ENCODE data around the gene HMCN1. TPM values are rescaled to one million over a fixed set of nuclear protein-coding genes. Genes with fewer than 3 reads are reported as not detected.
"Not testable (repeated sequence)": the region's sequence is repeated elsewhere in the genome, so short reads cannot be mapped to it uniquely, and the experiment has no call there.

HMCN1 gene
- total RNA-seq, 2 donors from 2014 or later, result 1.3 to 3.7 TPM

DNA sequence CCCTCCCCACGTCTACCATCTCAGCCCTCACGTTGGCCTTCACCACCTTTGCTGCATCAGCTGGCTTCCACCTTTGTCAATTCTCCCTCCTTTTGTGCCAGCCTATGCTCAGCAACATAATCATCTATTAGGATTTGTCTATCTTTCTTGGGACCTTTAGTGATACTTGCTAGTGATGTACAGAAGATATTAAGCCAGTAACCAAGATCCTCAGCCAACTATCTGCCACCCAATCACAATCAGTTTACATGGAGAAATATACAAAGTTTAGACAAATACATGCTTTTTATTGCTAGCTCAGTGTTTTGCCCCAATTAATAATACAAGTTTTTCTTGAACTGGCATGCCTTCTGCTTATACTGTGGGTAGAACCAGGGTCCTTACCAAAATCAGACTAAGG, 468.6 kb downstream of the HMCN1 start:
- H3K9ac ChIP-seq (ENCODE audit: low read depth in 2 of 2, low read length in 2 of 2), result no peak overlapping the region
- no peak overlapping the region for H3K4me3 ChIP-seq
- intact Hi-C loops (cut with DNase I), result no loop called here
- H3K9me3 ChIP-seq, result no peaks in the 10 kb centered on the region
- no peaks in the 10 kb centered on the region for H3K27me3 ChIP-seq
- H3K36me3 ChIP-seq, result no peaks in the 10 kb centered on the region
- H3K4me1 ChIP-seq, result no peaks in the 10 kb centered on the region
- H3K27ac ChIP-seq, result no peak overlapping the region
- TF ChIP-seq, protein P1, sequence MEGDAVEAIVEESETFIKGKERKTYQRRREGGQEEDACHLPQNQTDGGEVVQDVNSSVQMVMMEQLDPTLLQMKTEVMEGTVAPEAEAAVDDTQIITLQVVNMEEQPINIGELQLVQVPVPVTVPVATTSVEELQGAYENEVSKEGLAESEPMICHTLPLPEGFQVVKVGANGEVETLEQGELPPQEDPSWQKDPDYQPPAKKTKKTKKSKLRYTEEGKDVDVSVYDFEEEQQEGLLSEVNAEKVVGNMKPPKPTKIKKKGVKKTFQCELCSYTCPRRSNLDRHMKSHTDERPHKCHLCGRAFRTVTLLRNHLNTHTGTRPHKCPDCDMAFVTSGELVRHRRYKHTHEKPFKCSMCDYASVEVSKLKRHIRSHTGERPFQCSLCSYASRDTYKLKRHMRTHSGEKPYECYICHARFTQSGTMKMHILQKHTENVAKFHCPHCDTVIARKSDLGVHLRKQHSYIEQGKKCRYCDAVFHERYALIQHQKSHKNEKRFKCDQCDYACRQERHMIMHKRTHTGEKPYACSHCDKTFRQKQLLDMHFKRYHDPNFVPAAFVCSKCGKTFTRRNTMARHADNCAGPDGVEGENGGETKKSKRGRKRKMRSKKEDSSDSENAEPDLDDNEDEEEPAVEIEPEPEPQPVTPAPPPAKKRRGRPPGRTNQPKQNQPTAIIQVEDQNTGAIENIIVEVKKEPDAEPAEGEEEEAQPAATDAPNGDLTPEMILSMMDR (IDR thresholded peaks at IDR 0.05), result no peak
- no peak for DNase-seq

DNA sequence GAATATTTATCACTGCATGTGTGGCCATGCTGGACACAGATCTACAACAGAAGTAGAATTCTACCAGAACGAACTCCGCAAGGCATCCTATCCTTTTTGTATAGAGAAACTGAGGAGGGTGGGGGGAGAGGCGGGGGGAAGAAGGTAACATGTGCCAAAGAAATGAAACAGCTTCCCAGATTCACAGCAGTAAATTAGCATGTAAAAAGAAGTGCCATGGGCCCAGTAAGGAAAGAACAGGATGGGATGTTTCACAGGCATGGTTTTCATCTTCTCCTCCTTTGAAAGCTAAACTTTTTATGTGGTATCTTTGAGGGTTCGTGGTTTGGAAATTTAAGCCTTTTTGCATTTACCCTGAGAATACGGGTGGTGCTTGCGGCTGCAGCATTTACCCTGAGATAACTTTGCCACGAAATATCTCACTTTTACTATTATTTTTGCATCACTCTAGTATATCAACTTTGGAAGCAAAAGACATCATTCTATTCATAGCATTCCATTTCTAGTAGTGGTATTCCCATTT, 471.9 kb downstream of the HMCN1 start:
- no peaks in the 10 kb centered on the region for H3K4me1 ChIP-seq
- intact Hi-C loops (cut with DNase I), result no loop called here
- H3K27ac ChIP-seq, result no peak overlapping the region
- H3K27me3 ChIP-seq, result no peaks in the 10 kb centered on the region
- H3K9me3 ChIP-seq, result no peaks in the 10 kb centered on the region
- DNase-seq, result no peak
- no peak overlapping the region for H3K9ac ChIP-seq (ENCODE audit: low read depth in 2 of 2, low read length in 2 of 2)
- TF ChIP-seq, protein P1 (IDR thresholded peaks at IDR 0.05), result no peak
- no peak overlapping the region for H3K4me3 ChIP-seq
- H3K36me3 ChIP-seq, result no peaks in the 10 kb centered on the region

DNA sequence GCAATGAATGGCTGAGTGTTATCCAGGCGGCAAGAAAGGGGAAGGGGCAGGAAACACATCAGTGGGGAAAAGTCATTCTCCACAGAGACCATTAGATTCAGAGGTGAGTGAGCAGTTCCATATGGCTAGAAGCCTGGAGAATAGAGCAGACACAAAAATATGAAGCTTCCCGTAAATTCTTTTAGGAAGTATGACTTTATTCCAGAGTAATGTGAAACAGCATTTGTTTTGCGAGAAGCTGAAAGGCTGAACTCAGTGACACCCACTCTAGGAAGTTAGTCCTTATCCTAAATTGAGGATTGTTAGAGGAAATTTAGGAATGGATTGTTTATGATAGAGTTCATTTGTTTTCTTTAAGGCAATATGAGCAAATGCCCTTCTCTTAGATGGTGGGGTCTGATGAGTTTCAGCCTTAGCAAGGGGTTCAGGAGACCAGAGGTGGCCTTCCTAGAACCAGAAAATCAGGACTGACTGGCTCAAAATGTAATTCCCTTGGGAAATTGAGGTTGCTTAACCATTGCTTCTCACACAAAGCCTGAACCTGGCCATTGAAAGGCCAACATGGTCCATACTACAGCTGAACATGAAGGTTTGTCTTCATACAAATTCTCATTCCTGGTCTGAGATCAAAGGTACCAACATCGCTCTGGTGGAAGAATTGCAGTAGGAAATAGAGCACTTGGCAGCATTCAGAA, 473.3 kb downstream of the HMCN1 start:
- no peak overlapping the region for H3K9ac ChIP-seq (ENCODE audit: low read depth in 2 of 2, low read length in 2 of 2)
- intact Hi-C loops (cut with DNase I), result no loop called here
- H3K36me3 ChIP-seq, result no peaks in the 10 kb centered on the region
- no peaks in the 10 kb centered on the region for H3K27me3 ChIP-seq
- DNase-seq, result no peak
- no peaks in the 10 kb centered on the region for H3K9me3 ChIP-seq
- TF ChIP-seq, protein P1 (IDR thresholded peaks at IDR 0.05), result no peak
- H3K27ac ChIP-seq, result no peak overlapping the region
- no peak overlapping the region for H3K4me3 ChIP-seq
- no peaks in the 10 kb centered on the region for H3K4me1 ChIP-seq

DNA sequence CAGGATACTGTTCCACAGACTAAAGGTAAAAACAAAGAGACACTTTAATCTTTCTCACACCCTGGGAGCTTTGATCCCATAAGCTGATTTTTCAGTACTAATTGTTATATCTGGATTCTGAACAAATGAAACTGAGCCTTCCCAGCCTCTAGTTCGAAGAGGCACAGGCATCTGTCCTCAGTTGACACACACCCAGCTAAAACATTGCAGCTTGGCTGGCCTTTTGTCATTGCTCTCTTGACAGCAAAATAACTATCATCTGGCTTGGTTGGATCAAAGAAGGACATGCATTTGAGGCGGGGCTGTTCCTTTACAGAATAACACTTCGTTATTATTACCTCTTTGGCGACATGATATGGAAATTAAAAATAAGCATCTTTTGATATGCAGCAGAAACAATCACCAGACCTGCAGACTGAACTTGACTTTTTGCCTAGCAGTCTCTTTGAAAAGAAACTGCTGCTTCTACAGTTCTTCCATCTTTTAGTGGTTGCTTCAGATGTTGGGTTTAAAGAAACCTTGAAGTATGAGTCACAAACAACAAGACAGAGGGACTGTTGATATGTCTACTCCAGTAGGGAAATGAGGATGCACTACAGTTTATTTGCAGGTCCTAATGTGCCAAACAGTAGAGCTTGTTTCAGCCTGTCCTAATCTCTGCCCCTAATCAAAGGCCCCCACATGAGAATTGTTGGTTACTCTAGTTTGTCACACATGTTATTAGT, 474.4 kb downstream of the HMCN1 start:
- no peaks in the 10 kb centered on the region for H3K9me3 ChIP-seq
- H3K4me1 ChIP-seq, result no peaks in the 10 kb centered on the region
- H3K27me3 ChIP-seq, result no peaks in the 10 kb centered on the region
- H3K36me3 ChIP-seq, result no peaks in the 10 kb centered on the region
- intact Hi-C loops (cut with DNase I), result no loop called here
- H3K9ac ChIP-seq (ENCODE audit: low read depth in 2 of 2, low read length in 2 of 2), result no peak overlapping the region
- no peak overlapping the region for H3K27ac ChIP-seq
- no peak overlapping the region for H3K4me3 ChIP-seq
- DNase-seq, result no peak
- TF ChIP-seq, protein P1 (IDR thresholded peaks at IDR 0.05), result no peak

DNA sequence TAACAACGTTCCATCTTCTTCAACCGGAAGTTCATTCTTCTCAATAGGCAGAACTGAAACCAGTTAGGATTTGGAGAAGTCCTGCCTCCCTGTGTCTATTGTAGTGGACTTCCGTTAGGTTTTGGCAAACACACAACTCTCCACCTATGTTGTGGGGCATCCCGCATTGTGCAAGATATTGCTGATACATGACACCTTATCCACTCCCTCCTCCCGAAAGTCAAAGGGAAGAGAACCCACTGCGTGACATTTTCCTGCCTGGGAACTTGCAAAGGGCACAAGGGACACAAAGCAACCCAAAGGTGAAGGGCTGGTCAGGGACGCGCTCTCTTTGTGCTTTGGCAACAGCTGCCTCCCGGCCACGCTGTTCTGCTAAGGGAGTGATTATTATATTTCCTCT, 476.1 kb downstream of the HMCN1 start:
- no peaks in the 10 kb centered on the region for H3K4me1 ChIP-seq
- no peak overlapping the region for H3K9ac ChIP-seq (ENCODE audit: low read depth in 2 of 2, low read length in 2 of 2)
- TF ChIP-seq, protein P1 (IDR thresholded peaks at IDR 0.05), result no peak
- H3K4me3 ChIP-seq, result no peak overlapping the region
- no peaks in the 10 kb centered on the region for H3K36me3 ChIP-seq
- DNase-seq, result no peak
- no peak overlapping the region for H3K27ac ChIP-seq
- no peaks in the 10 kb centered on the region for H3K27me3 ChIP-seq
- H3K9me3 ChIP-seq, result no peaks in the 10 kb centered on the region
- intact Hi-C loops (cut with DNase I), result loop anchor here (5.0 to 10.0 kb wide), 2 partner anchors 398 to 485 kb away; no protein-coding TSS in a partner anchor

DNA sequence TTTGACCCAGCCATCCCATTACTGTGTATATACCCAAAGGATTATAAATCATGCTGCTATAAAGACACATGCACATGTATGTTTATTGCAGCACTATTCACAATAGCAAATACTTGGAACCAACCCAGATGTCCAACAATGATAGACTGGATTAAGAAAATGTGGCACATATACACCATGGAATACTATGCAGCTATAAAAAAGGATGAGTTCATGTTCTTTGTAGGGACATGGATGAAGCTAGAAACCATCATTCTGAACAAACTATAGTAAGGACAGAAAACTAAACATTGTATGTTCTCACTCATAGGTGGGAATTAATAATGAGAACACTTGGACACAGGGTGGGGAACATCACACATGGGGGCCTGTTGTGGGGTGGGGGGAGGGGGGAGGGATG, 477.4 kb downstream of the HMCN1 start:
- not testable (repeated sequence) for H3K4me1 ChIP-seq; H3K4me3 ChIP-seq; H3K27ac ChIP-seq; H3K9ac ChIP-seq (ENCODE audit: low read depth in 2 of 2, low read length in 2 of 2); H3K9me3 ChIP-seq; H3K27me3 ChIP-seq; DNase-seq; H3K36me3 ChIP-seq
- intact Hi-C loops (cut with DNase I), result loop anchor here (5.0 to 10.0 kb wide), 2 partner anchors 399 to 487 kb away; no protein-coding TSS in a partner anchor

All from colonic mucosa (tissue), 4 donors.